GM23338 (cell line): ENCODE data around the gene DGLUCY. TPM values are rescaled to one million over a fixed set of nuclear protein-coding genes. Genes with fewer than 3 reads are reported as not detected.

Source experiments
- ATAC-seq: fragments of 200-7000 bp; cut with Tn5 transposase; 3 replicates; pipeline ENCODE4 v1.9.1; 2020
- DNase-seq: peaks from one replicate; pipeline ENCODE4 v3.0.0-alpha.2; 2015; ENCODE audit warnings: low spot score
- H2AFZ ChIP-seq: fragments of 200-600 bp; sonication (generic); 2 replicates; pipeline ENCODE4 v1.8.0; 2016; ENCODE audit warnings: antibody characterized with exemption, mild to moderate bottlenecking, moderate library complexity
- H3F3A ChIP-seq: fragments of 200-600 bp; sonication (generic); replicated peaks from 2 replicates; pipeline ENCODE4 v1.8.0; 2017; ENCODE audit warnings: antibody characterized with exemption, mixed run types, low read depth
- H3K27ac ChIP-seq: fragments of 200-600 bp; sonication (generic); 2 replicates; pipeline ENCODE4 v1.6.1; 2016; ENCODE audit warnings: low read depth
- H3K27me3 ChIP-seq: fragments of 200-600 bp; sonication (generic); 2 replicates; pipeline ENCODE4 v1.8.0; 2016; ENCODE audit warnings: mild to moderate bottlenecking, mixed run types, moderate library complexity; ENCODE audit not compliant: insufficient read depth
- H3K36me3 ChIP-seq: fragments of 200-600 bp; sonication (generic); 2 replicates; pipeline ENCODE4 v1.8.0; 2016; ENCODE audit warnings: mild to moderate bottlenecking; ENCODE audit not compliant: insufficient read depth
- H3K4me1 ChIP-seq: fragments of 200-600 bp; sonication (generic); 2 replicates; pipeline ENCODE4 v1.8.0; 2016; ENCODE audit warnings: mild to moderate bottlenecking, moderate library complexity; ENCODE audit not compliant: insufficient read depth
- H3K4me2 ChIP-seq: fragments of 200-600 bp; sonication (generic); 2 replicates; pipeline ENCODE4 v1.7.1; 2017; ENCODE audit warnings: mixed run types
- H3K4me3 ChIP-seq: fragments of 200-600 bp; sonication (generic); 2 replicates; pipeline ENCODE4 v1.6.1; 2016; ENCODE audit warnings: mixed run types
- H3K79me2 ChIP-seq: fragments of 200-600 bp; sonication (generic); replicated peaks from 2 replicates; pipeline ENCODE4 v1.8.0; 2017; ENCODE audit warnings: mild to moderate bottlenecking; ENCODE audit not compliant: insufficient read depth
- H3K9me2 ChIP-seq: fragments of 200-600 bp; sonication (generic); 2 replicates; pipeline ENCODE4 v1.8.0; 2017; ENCODE audit not compliant: insufficient read depth
- H4K20me1 ChIP-seq: fragments of 200-600 bp; sonication (generic); replicated peaks from 2 replicates; pipeline ENCODE4 v1.8.0; 2017; ENCODE audit warnings: mild to moderate bottlenecking; ENCODE audit not compliant: insufficient read depth
- H3K27ac Mint-ChIP-seq: 2 replicates; pipeline ENCODE4 v1.8.0; 2020; ENCODE audit warnings: inconsistent platforms, mild to moderate bottlenecking, moderate library complexity, mixed read lengths
- H3K27me3 Mint-ChIP-seq: 3 replicates; pipeline ENCODE4 v1.8.0; 2022; ENCODE audit warnings: low read depth, mild to moderate bottlenecking, moderate library complexity, mixed read lengths, inconsistent platforms; ENCODE audit not compliant: insufficient read depth, poor library complexity
- H3K36me3 Mint-ChIP-seq: 3 replicates; pipeline ENCODE4 v1.8.0; 2021; ENCODE audit warnings: low read depth, mild to moderate bottlenecking, inconsistent platforms, moderate library complexity, mixed read lengths
- H3K4me1 Mint-ChIP-seq: 3 replicates; pipeline ENCODE4 v1.8.0; 2020; ENCODE audit warnings: mild to moderate bottlenecking, inconsistent platforms, mixed read lengths
- H3K4me3 Mint-ChIP-seq: 3 replicates; pipeline ENCODE4 v1.8.0; 2021; ENCODE audit warnings: moderate library complexity, mild to moderate bottlenecking, inconsistent platforms, mixed read lengths
- H3K9me3 Mint-ChIP-seq: 3 replicates; pipeline ENCODE4 v1.8.0; 2020; ENCODE audit warnings: moderate library complexity, mild to moderate bottlenecking, inconsistent platforms, mixed read lengths
- CREB1 ChIP-seq: fragments of 250-450 bp; sonication (Bioruptor Pico); IDR thresholded peaks from 2 replicates; pipeline ENCODE4 v1.5.0; 2020; ENCODE audit warnings: low read depth, mild to moderate bottlenecking, moderate library complexity
- EZH2phosphoT487 ChIP-seq: fragments of 200-600 bp; sonication (generic); IDR thresholded peaks from one replicate; pipeline ENCODE4 v1.8.1; 2018; ENCODE audit warnings: antibody characterized with exemption; ENCODE audit not compliant: unreplicated experiment
- JUNB ChIP-seq: IDR thresholded peaks from one replicate; pipeline ENCODE4 v1.6.1; 2016; ENCODE audit warnings: antibody characterized with exemption; ENCODE audit not compliant: unreplicated experiment
- NANOG ChIP-seq: IDR thresholded peaks from 2 replicates; pipeline ENCODE4 v1.6.1; 2016; ENCODE audit warnings: antibody characterized with exemption, borderline replicate concordance
- POLR2AphosphoS5 ChIP-seq: IDR thresholded peaks from 2 replicates; pipeline ENCODE4 v1.6.1; 2016; ENCODE audit warnings: antibody characterized with exemption, low read depth
- ZNF114 ChIP-seq: fragments of 250-450 bp; sonication (Bioruptor Pico); IDR thresholded peaks from 2 replicates; pipeline ENCODE4 v1.5.0; 2020; ENCODE audit warnings: mild to moderate bottlenecking, moderate library complexity
- ZNF462 ChIP-seq: fragments of 250-450 bp; sonication (Bioruptor Pico); IDR thresholded peaks from 2 replicates; pipeline ENCODE4 v1.5.0; 2020; ENCODE audit warnings: mild to moderate bottlenecking, moderate library complexity
- long read RNA-seq: library from polyadenylated mRNA; unstranded; transcript quantifications from one replicate; pipeline ENCODE4 v2.0.0, GENCODE V29; 2020; ENCODE audit not compliant: unreplicated experiment
- polyA plus RNA-seq: library from polyadenylated mRNA; unstranded; fragments of >200 nt; fragmentation: Nextera tagmentation; extraction: Ambion mirVana; gene quantifications from 2 replicates; pipeline ENCODE4 v1.2.1, GENCODE V29; 2016
- total RNA-seq: library from RNA; depleted of rRNA; stranded (reverse); fragments of >200 nt; shearing (Covaris generic); gene quantifications from 2 replicates; pipeline ENCODE4 v1.2.3, GENCODE V29; 2014; rRNA removed
- TF ChIP-seq, protein P1 (sequence below): IDR thresholded peaks from 2 replicates; pipeline ENCODE4 v1.6.1; 2016; ENCODE audit warnings: antibody characterized with exemption
- TF ChIP-seq, protein P2 (sequence below), 2 experiments: fragments of 200-600 bp in 1 of 2; sonication (generic) in 1 of 2; conservative IDR thresholded peaks; 2 replicates each; pipeline versions ENCODE4 v1.5.1 to v1.6.1; 2016 to 2017; ENCODE audit warnings: antibody characterized with exemption in 2 of 2, low read depth in 2 of 2, mild to moderate bottlenecking in 2 of 2, moderate library complexity in 1 of 2

DGLUCY gene, protein sequence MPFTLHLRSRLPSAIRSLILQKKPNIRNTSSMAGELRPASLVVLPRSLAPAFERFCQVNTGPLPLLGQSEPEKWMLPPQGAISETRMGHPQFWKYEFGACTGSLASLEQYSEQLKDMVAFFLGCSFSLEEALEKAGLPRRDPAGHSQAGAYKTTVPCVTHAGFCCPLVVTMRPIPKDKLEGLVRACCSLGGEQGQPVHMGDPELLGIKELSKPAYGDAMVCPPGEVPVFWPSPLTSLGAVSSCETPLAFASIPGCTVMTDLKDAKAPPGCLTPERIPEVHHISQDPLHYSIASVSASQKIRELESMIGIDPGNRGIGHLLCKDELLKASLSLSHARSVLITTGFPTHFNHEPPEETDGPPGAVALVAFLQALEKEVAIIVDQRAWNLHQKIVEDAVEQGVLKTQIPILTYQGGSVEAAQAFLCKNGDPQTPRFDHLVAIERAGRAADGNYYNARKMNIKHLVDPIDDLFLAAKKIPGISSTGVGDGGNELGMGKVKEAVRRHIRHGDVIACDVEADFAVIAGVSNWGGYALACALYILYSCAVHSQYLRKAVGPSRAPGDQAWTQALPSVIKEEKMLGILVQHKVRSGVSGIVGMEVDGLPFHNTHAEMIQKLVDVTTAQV
- total RNA-seq, result 26.2 and 31.6 TPM in 2 replicates
- polyA plus RNA-seq, result 14.0 and 14.6 TPM in 2 replicates
- long read RNA-seq, partial matches to known transcripts, result 3 of 12 reads
- long read RNA-seq, other reads (novel, unspliced or antisense), result 6 of 12 reads

- Histone ChIP-seq H3K79me2 (peaks cover 12% of the 10 kb centered on the region; the same call in 1 of the 2 replicates), H3K27me3 (no peaks in the 10 kb centered on the region), H3K4me3 (peak within 1 kb of the TSS; percentile 46), H2AFZ (peak within 1 kb of the TSS; percentile 95), H3K36me3 (no peaks in the 10 kb centered on the region), H3F3A (peaks cover 7% of the 10 kb centered on the region), H3K4me1 (peaks cover 41% of the 10 kb centered on the region), H3K9me2 (0 out of 2 replicates have a peak, but pooled peaks cover 5% of the 10 kb centered on the region), H3K27ac (peak within 1 kb of the TSS; percentile 89), H4K20me1 (no peaks in the 10 kb centered on the region), H3K4me2 (peak within 1 kb of the TSS; percentile 75)
- peaks cover 48% of the 10 kb centered on the region for H3K4me1 Mint-ChIP-seq
- DNase-seq (no peak), ATAC-seq (no peak; the same call in 2 of the 3 replicates)
- H3K27me3 Mint-ChIP-seq, result peaks cover 17% of the 10 kb centered on the region
- peak within 1 kb of the TSS; percentile 97 for H3K27ac Mint-ChIP-seq
- TF ChIP-seq CREB1 (CRISPR knock-in tag), result 0 out of 2 replicates have a peak, but pooled peaks have one; percentile 10
- TF ChIP-seq, protein P1, sequence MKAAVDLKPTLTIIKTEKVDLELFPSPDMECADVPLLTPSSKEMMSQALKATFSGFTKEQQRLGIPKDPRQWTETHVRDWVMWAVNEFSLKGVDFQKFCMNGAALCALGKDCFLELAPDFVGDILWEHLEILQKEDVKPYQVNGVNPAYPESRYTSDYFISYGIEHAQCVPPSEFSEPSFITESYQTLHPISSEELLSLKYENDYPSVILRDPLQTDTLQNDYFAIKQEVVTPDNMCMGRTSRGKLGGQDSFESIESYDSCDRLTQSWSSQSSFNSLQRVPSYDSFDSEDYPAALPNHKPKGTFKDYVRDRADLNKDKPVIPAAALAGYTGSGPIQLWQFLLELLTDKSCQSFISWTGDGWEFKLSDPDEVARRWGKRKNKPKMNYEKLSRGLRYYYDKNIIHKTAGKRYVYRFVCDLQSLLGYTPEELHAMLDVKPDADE, result no peak
- TF ChIP-seq JUNB, result no peak
- TF ChIP-seq, protein P2, sequence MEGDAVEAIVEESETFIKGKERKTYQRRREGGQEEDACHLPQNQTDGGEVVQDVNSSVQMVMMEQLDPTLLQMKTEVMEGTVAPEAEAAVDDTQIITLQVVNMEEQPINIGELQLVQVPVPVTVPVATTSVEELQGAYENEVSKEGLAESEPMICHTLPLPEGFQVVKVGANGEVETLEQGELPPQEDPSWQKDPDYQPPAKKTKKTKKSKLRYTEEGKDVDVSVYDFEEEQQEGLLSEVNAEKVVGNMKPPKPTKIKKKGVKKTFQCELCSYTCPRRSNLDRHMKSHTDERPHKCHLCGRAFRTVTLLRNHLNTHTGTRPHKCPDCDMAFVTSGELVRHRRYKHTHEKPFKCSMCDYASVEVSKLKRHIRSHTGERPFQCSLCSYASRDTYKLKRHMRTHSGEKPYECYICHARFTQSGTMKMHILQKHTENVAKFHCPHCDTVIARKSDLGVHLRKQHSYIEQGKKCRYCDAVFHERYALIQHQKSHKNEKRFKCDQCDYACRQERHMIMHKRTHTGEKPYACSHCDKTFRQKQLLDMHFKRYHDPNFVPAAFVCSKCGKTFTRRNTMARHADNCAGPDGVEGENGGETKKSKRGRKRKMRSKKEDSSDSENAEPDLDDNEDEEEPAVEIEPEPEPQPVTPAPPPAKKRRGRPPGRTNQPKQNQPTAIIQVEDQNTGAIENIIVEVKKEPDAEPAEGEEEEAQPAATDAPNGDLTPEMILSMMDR (conservative IDR thresholded peaks at IDR 0.05; ENCODE audit: low read depth in 2 of 2), result no peak
- no peak for TF ChIP-seq ZNF114 (CRISPR knock-in tag)
- no peak for TF ChIP-seq NANOG
- no peak for TF ChIP-seq ZNF462
- TF ChIP-seq EZH2phosphoT487, result no peak
- TF ChIP-seq POLR2AphosphoS5, result no peak
- H3K4me3 Mint-ChIP-seq, result peak within 1 kb of the TSS; percentile 77
- H3K9me3 Mint-ChIP-seq, result peaks cover 6% of the 10 kb centered on the region; the same call in 2 of the 3 replicates
- H3K36me3 Mint-ChIP-seq, result peaks cover 22% of the 10 kb centered on the region
Measured at GRCh38 chr14:91113829-91114078, at the start of gene DGLUCY. DGLUCY (plus strand) TSS chr14:91114073; CDS start chr14:91160295, 46,222 bp downstream.
